ENCODE results near the gene OSBP2. TPM values are rescaled to one million over a fixed set of nuclear protein-coding genes. Genes with fewer than 3 reads are reported as not detected.
"Not testable (repeated sequence)": the region's sequence is repeated elsewhere in the genome, so short reads cannot be mapped to it uniquely, and the experiment has no call there.

Gene OSBP2
- total RNA-seq, 1 experiment from 2014 or later: 10.2 TPM

DNA sequence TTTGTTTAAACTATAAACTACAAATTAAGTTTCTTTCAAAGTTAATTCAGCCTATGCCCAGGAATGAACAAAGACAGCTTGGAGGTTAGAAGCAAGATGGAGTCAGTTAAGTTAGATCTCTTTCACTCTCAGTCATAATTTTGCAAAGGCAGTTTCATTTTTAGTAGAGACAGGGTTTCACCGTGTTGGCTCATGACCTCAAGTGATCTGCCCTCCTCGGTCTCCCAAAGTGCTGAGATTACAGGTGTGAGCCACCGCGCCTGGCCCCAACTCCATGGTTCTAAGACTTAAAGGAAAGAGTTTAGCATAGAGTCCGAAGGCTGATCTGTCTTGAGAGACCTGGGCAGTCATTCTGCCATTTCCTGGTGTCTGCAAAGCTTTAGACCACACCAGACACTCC is 45.8 kb downstream of the OSBP2 start:
- H3K9me2 ChIP-seq (replicated peaks; ENCODE audit: low read length); H3K9me3 ChIP-seq (ENCODE audit: low read length); BruUV-seq (replicated peaks); H3K79me2 ChIP-seq (ENCODE audit: low read length); H3K27me3 ChIP-seq (ENCODE audit: low read length); ATAC-seq; H3K4me2 ChIP-seq (ENCODE audit: low read length); CTCF ChIA-PET; H3K4me1 ChIP-seq (ENCODE audit: insufficient read depth, low read length); H2AFZ ChIP-seq (ENCODE audit: low read length); H3K36me3 ChIP-seq (ENCODE audit: low read depth, low read length); intact Hi-C loops (cut with micrococcal nuclease); H4K20me1 ChIP-seq (ENCODE audit: low read length); H3K9ac ChIP-seq (ENCODE audit: low read length); H3K27ac ChIP-seq (ENCODE audit: low read length); H3F3A ChIP-seq (ENCODE audit: low read length, unreplicated experiment); DNase-seq; H3K4me3 ChIP-seq (ENCODE audit: low read length): not testable (repeated sequence)
- POLR2A ChIA-PET (ENCODE audit: unreplicated experiment): interaction anchor here (0.6 kb wide), 1 partner anchor 181 kb away, joined by 3 read pairs; no protein-coding TSS in a partner anchor

DNA sequence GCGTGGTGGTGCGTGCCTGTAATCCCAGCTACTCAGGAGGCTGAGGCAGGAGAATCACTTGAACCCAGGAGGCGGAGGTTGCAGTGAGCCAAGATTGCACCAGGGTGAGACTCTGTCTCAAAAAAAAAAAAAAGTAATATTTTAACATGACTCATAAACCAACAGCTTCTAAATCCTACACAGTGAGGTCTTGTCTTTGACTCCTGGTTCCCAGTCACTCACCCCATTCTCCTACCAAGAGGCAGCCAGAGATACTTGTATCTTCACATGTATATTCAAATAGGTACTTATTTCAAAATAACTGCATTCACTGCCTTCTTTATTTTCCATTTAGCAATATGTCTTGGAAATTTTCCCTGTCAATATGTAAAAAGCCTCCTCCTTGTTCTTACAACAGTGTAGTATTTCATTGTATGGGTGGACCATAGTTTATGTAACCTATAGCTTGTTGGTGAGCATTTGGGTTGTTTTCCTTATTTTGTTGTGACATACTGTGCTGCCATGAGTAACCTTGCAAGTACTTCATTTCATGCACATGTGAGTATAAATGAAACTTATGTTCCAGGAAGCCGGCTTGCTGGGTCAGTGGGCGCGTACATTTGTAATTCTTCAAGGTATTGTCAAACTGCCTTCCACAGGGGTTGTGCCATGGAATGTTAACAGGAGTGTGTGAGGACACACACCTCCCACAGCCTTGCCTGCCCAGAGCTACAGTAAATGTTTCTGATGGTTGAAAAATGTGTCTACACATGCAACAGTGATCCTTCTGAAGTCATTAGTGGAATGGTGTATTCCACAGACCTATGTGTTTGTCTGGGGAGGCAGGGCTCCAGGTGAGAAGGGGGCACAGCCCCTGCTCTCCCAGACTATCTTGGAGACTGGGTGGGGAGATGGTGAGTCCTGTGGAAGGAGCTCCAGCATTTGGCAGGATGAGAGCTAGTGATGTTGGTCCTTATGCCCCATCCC is 47.9 kb downstream of the OSBP2 start:
- no peaks in the 10 kb centered on the region for H3K9me2 ChIP-seq (replicated peaks; ENCODE audit: low read length)
- H3K27me3 ChIP-seq (ENCODE audit: low read length): no peaks in the 10 kb centered on the region
- ATAC-seq (no peak), DNase-seq (no peak)
- no peaks in the 10 kb centered on the region for H3K36me3 ChIP-seq (ENCODE audit: low read depth, low read length)
- TF ChIP-seq EZH2phosphoT487 (IDR thresholded peaks at IDR 0.05; ENCODE audit: borderline replicate concordance, low read length) (no peak), EZH2 (IDR thresholded peaks at IDR 0.05; ENCODE audit: low read length, unreplicated experiment) (no peak)
- TF ChIP-seq, protein P1, sequence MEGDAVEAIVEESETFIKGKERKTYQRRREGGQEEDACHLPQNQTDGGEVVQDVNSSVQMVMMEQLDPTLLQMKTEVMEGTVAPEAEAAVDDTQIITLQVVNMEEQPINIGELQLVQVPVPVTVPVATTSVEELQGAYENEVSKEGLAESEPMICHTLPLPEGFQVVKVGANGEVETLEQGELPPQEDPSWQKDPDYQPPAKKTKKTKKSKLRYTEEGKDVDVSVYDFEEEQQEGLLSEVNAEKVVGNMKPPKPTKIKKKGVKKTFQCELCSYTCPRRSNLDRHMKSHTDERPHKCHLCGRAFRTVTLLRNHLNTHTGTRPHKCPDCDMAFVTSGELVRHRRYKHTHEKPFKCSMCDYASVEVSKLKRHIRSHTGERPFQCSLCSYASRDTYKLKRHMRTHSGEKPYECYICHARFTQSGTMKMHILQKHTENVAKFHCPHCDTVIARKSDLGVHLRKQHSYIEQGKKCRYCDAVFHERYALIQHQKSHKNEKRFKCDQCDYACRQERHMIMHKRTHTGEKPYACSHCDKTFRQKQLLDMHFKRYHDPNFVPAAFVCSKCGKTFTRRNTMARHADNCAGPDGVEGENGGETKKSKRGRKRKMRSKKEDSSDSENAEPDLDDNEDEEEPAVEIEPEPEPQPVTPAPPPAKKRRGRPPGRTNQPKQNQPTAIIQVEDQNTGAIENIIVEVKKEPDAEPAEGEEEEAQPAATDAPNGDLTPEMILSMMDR (conservative IDR thresholded peaks at IDR 0.05; ENCODE audit: low read depth, low read length): no peak
- no peaks in the 10 kb centered on the region for H3K9me3 ChIP-seq (ENCODE audit: low read length)
- no peak overlapping the region for H3K27ac ChIP-seq (ENCODE audit: low read length)
- BruUV-seq (replicated peaks): no TSS peak
- H4K20me1 ChIP-seq (ENCODE audit: low read length): no peaks in the 10 kb centered on the region
- no peak overlapping the region for H3K4me2 ChIP-seq (ENCODE audit: low read length)
- H3K4me1 ChIP-seq (ENCODE audit: insufficient read depth, low read length): peaks cover 8% of the 10 kb centered on the region; the same call in 1 of the 2 replicates
- no peak overlapping the region for H3K4me3 ChIP-seq (ENCODE audit: low read length)
- no peaks in the 10 kb centered on the region for H3K79me2 ChIP-seq (ENCODE audit: low read length)
- CTCF ChIA-PET: no interaction called here
- no peak overlapping the region for H2AFZ ChIP-seq (ENCODE audit: low read length)
- intact Hi-C loops (cut with micrococcal nuclease): no loop called here
- H3F3A ChIP-seq (ENCODE audit: low read length, unreplicated experiment): no peaks in the 10 kb centered on the region
- H3K9ac ChIP-seq (ENCODE audit: low read length): no peak overlapping the region
- POLR2A ChIA-PET (ENCODE audit: unreplicated experiment): interaction anchor here (0.5 kb wide), 1 partner anchor 71 kb away, joined by 7 read pairs; no protein-coding TSS in a partner anchor

DNA sequence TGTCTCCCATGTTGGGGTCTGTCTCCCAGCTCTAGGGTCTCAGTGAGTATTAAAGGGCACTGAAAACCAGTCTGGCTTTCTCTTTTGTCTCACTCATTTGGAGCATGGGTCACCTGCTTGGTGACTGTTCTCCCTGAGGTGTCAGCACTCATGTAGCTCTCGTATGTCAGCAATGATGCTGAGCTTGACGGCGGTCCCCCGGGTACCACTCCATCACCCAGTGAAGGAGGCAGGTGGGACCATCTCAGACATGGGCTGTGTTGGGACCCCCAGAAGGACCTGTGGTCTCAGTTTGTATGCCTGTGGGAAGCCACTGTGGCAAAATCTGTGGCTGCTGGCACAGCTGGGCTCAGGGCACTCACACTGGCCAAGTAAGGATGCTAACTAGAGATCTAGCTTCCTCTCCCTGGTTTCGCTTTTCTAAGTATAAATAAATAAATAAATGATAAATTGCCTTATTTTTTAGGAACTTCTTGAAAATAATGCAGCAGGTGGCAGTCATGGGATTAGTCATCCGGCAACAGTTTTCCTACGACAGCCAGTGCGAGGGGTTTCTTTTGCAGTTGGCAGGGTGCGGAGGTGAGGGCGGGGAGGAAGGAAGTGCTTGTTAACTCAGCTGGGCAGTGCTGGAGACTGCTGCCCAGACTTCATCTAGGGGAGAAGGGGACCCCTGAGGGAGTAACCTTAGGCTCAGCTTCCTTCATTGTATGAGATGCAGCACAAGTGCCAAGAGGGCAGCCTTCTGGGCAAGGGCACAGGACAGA is 48.8 kb downstream of the OSBP2 start:
- ChIA-PET POLR2A (ENCODE audit: unreplicated experiment) (interaction anchor here (0.5 kb wide), 1 partner anchor 72 kb away, joined by 7 read pairs; no protein-coding TSS in a partner anchor), CTCF (no interaction called here)
- no peak overlapping the region for H3K4me2 ChIP-seq (ENCODE audit: low read length)

More for the DNA sequence above, 48.8 kb downstream of the OSBP2 start:
- Histone ChIP-seq H3K9me2 (replicated peaks; ENCODE audit: low read length) (no peaks in the 10 kb centered on the region), H3K27ac (ENCODE audit: low read length) (no peak overlapping the region), H3K4me1 (ENCODE audit: insufficient read depth, low read length) (peaks cover 4% of the 10 kb centered on the region; the same call in 1 of the 2 replicates), H3K36me3 (ENCODE audit: low read depth, low read length) (no peaks in the 10 kb centered on the region), H3K4me3 (ENCODE audit: low read length) (no peak overlapping the region), H4K20me1 (ENCODE audit: low read length) (no peaks in the 10 kb centered on the region), H3K9ac (ENCODE audit: low read length) (no peak overlapping the region), H3K27me3 (ENCODE audit: low read length) (no peaks in the 10 kb centered on the region), H3K9me3 (ENCODE audit: low read length) (no peaks in the 10 kb centered on the region), H3F3A (ENCODE audit: low read length, unreplicated experiment) (no peaks in the 10 kb centered on the region), H3K79me2 (ENCODE audit: low read length) (no peaks in the 10 kb centered on the region), H2AFZ (ENCODE audit: low read length) (no peak overlapping the region)
- no TSS peak for BruUV-seq (replicated peaks)
- DNase-seq: no peak
- TF ChIP-seq, protein P1 (conservative IDR thresholded peaks at IDR 0.05; ENCODE audit: low read depth, low read length): no peak
- TF ChIP-seq EZH2phosphoT487 (IDR thresholded peaks at IDR 0.05; ENCODE audit: borderline replicate concordance, low read length) (no peak), EZH2 (IDR thresholded peaks at IDR 0.05; ENCODE audit: low read length, unreplicated experiment) (no peak)
- no peak for ATAC-seq
- intact Hi-C loops (cut with micrococcal nuclease): no loop called here

Data from PC-3 (cell line).